Skeletal muscle satellite cell (primary cell): ENCODE measurements around the gene GFRA1.

Source experiments
- H3K27me3 ChIP-seq: 2 replicates; pipeline ENCODE4 v1.7.0; 2013; ENCODE audit warnings: low read length; ENCODE audit not compliant: control insufficient read depth, insufficient read depth
- H3K36me3 ChIP-seq: 2 replicates; pipeline ENCODE4 v1.7.0; 2013; ENCODE audit warnings: mild to moderate bottlenecking, control low read depth, low read length; ENCODE audit not compliant: insufficient read depth
- H3K4me1 ChIP-seq: 2 replicates; pipeline ENCODE4 v1.7.0; 2013; ENCODE audit warnings: low read length; ENCODE audit not compliant: control insufficient read depth, insufficient read depth
- H3K4me2 ChIP-seq: 2 replicates; pipeline ENCODE4 v1.7.0; 2013; ENCODE audit warnings: mild to moderate bottlenecking, low read length
- H3K4me3 ChIP-seq: 2 replicates; pipeline ENCODE4 v1.7.0; 2013; ENCODE audit warnings: low read length
- H3K9ac ChIP-seq: 2 replicates; pipeline ENCODE4 v1.7.0; 2013; ENCODE audit warnings: mild to moderate bottlenecking, low read depth, low read length, moderate library complexity
- H3K9me3 ChIP-seq: replicated peaks from 2 replicates; pipeline ENCODE4 v1.7.0; 2013; ENCODE audit warnings: mild to moderate bottlenecking, control low read depth, low read length

Gene GFRA1

DNA sequence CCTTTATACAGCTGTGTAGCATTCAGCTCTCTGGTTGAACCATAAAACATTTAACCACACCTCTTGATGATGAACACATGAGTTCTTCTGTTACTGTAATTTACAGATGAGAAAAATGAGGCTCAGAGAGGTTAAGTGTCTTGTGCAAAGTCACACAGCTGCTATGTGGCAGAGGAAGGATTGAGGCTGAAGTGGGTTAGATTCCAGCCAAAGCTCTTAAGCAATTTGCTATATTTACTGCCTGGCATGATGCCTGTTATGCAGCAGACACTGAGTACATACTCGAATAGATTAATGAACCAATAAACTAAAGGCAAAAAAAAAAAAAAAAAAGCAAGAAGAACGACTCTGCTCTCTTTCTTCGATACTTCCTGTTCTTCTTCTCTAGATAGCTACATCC is 35.7 kb downstream of the GFRA1 start:
- Histone ChIP-seq H3K4me2 (no peak overlapping the region), H3K4me1 (no peaks in the 10 kb centered on the region), H3K27me3 (no peaks in the 10 kb centered on the region), H3K4me3 (no peak overlapping the region), H3K9ac (no peak overlapping the region), H3K36me3 (no peaks in the 10 kb centered on the region), H3K9me3 (no peaks in the 10 kb centered on the region)

DNA sequence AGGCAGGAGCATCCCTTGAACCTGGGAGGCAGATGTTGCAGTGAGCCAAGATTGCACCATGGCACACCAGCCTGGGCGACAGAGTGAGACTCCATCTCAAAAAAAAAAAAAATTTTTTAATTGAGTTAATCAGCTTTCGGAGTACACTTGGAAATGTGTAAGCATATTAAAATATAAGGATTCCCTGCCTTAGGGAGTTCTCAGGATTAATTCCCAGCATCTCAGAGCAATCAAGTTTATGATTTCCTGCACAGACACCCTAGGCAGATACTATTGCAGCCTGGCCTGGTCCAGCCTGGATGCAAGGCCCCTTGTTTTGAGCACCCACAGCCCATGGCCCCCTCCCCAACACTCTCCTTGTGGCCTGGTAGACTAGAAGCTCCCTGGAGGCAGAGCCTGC is 39.8 kb downstream of the GFRA1 start:
- Histone ChIP-seq H3K9ac (no peak overlapping the region), H3K9me3 (no peaks in the 10 kb centered on the region), H3K27me3 (no peaks in the 10 kb centered on the region), H3K36me3 (no peaks in the 10 kb centered on the region), H3K4me1 (no peaks in the 10 kb centered on the region), H3K4me2 (no peak overlapping the region), H3K4me3 (no peak overlapping the region)

DNA sequence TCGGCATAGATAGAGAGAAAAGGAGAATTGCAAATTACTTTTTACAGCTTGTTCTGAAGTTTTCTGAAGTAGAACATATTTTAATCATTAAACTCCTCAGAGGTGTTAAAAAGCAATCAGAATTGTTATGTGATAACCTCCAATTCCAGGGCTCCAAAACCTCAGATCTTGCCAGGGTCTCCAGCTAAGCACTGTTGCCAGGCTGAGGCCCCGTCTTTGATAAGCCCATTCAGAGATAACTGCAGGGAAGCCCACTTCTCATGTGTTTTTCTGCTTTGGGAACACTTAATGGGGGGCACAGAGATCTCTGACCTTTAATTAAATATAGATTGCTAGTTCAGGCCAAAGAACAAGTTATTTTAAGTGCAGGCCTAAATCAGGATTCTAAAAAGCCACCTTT is 40.4 kb downstream of the GFRA1 start:
- Histone ChIP-seq H3K4me2 (no peak overlapping the region), H3K27me3 (no peaks in the 10 kb centered on the region), H3K36me3 (no peaks in the 10 kb centered on the region), H3K4me1 (no peaks in the 10 kb centered on the region), H3K9me3 (no peaks in the 10 kb centered on the region), H3K9ac (no peak overlapping the region), H3K4me3 (no peak overlapping the region)

DNA sequence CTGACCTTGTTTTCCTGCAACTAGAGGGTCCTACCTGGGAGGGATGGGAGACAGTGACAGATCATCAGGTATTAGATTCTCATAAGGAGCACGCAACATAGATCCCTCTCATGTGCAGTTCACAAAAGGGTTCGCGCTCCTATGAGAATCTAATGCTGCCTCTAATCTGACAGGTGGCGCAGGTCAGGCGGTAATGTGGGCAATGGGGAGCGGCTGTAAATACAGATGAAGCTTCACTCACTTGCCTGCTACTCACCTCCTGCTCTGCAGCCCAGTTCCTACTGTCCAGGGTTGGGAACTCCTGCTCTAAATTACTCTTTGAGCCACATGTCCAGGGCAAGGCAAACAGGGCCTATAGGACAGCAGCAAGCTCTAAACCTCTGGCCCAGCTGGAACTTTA is 46.2 kb downstream of the GFRA1 start:
- H3K4me3 ChIP-seq, result no peak overlapping the region
- no peak overlapping the region for H3K9ac ChIP-seq
- H3K4me1 ChIP-seq, result peaks cover 9% of the 10 kb centered on the region
- H3K9me3 ChIP-seq, result no peaks in the 10 kb centered on the region
- H3K4me2 ChIP-seq, result no peak overlapping the region
- H3K36me3 ChIP-seq, result no peaks in the 10 kb centered on the region
- H3K27me3 ChIP-seq, result no peaks in the 10 kb centered on the region

DNA sequence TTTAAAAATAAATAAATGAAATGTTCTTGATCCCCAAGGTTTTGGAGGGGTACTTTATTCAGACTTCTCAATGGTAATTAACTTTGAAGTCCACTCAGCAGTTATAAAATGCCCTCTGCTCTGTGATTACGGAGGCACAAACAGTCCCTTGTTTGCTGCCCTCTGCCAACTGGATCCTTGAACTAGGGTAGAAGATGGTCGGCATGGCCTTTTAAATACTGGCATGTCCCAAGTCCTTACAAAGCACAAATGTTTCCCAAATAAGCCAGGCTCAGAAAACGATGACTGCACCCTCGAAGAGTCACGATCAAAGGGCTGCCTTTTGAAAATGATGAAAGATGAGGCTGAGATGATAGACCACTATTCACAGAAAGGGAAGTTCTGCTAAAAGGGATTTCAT is 47.0 kb downstream of the GFRA1 start:
- no peak overlapping the region for H3K4me2 ChIP-seq
- H3K4me3 ChIP-seq, result no peak overlapping the region
- no peaks in the 10 kb centered on the region for H3K27me3 ChIP-seq
- H3K36me3 ChIP-seq, result no peaks in the 10 kb centered on the region
- H3K4me1 ChIP-seq, result peaks cover 9% of the 10 kb centered on the region
- H3K9me3 ChIP-seq, result no peaks in the 10 kb centered on the region
- no peak overlapping the region for H3K9ac ChIP-seq

DNA sequence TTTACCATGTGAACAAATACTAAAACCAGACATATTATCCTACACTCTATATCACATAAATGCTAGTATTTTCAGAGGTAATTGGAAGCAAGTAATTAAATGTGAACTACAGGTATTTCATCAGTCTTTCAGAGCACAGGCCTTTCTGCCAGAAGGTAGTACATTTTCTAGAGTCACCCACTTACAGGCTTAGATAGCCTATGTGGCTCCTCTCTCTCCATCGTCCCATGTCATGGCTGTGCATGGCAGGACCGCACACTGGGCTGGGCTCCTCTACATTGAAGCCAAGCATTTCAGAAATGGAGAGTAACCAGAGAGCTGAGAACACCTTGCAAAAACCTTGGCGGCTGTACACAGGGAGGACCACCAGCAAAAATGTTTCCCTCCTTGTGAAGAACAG is 49.7 kb downstream of the GFRA1 start:
- H3K27me3 ChIP-seq, result no peaks in the 10 kb centered on the region
- no peak overlapping the region for H3K4me3 ChIP-seq
- H3K4me2 ChIP-seq, result no peak overlapping the region
- no peaks in the 10 kb centered on the region for H3K9me3 ChIP-seq
- H3K9ac ChIP-seq, result no peak overlapping the region
- peaks cover 9% of the 10 kb centered on the region for H3K4me1 ChIP-seq
- no peaks in the 10 kb centered on the region for H3K36me3 ChIP-seq

DNA sequence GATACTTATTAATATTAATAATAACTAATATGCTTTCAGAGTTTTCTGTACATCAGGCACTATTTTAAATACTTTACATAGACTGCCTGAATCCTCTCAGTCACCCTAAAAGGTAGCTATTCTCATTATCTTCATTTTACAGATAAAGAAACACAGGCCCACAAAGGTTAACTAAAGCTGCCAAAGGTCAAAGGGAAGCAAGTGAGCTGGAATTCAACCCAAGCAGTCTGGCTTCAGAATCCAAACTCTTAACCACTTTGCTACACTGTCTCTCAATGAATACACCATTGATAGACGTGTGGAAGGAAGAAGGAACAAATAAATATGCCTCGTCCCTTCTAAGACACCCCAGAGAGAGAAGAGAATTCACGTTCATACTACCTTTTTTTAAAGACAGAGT is 52.0 kb downstream of the GFRA1 start:
- H3K9ac ChIP-seq, result no peak overlapping the region

DNA sequence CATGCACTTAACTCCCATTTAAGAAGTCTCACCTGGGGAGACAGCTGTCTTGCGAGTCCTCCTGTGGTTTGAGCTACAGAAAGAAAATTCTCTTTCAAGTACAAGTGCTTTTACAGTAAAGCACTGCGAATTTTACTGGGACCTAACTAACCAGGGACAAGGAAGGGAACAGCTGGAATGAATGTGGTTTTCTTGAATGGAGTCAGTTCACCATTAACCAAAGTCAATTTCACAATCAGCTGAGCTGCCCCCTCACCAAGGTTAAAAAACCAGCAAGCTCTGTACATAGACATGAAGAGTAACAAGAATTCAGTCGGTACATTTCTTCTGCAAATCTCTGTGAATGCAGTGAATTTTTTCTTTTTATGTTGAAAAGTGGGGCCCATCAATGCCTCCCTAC is 56.3 kb downstream of the GFRA1 start:
- Histone ChIP-seq H3K9me3 (no peaks in the 10 kb centered on the region), H3K36me3 (no peaks in the 10 kb centered on the region), H3K9ac (no peak overlapping the region), H3K4me3 (no peak overlapping the region), H3K4me2 (no peak overlapping the region), H3K27me3 (no peaks in the 10 kb centered on the region), H3K4me1 (peaks cover 12% of the 10 kb centered on the region)

More for the DNA sequence above, 52.0 kb downstream of the GFRA1 start:
- Histone ChIP-seq H3K4me2 (no peak overlapping the region), H3K4me1 (peaks cover 9% of the 10 kb centered on the region), H3K27me3 (no peaks in the 10 kb centered on the region), H3K9me3 (no peaks in the 10 kb centered on the region), H3K36me3 (no peaks in the 10 kb centered on the region), H3K4me3 (no peak overlapping the region)

DNA sequence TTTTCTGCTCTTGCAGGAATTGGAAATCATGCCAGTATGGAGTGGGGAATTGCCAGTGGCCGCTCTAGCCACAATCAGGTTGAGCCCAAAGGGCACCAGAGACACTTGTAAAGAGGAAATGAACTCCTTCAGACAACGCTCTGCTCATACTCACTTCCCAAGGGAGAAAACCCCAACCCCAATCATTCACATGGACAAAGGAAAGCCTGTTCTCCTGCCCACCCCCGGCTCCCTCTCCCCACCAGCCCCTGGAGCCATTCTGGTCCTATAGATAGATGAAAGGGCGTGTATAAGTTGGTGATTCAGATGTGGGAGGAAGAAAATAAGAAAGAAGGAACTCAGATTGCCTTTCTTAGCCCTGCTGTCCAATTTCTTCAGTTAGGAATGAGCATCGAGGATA is 57.4 kb downstream of the GFRA1 start:
- H3K36me3 ChIP-seq, result no peaks in the 10 kb centered on the region
- H3K4me2 ChIP-seq, result no peak overlapping the region
- H3K27me3 ChIP-seq, result no peaks in the 10 kb centered on the region
- H3K4me3 ChIP-seq, result no peak overlapping the region
- H3K4me1 ChIP-seq, result peaks cover 22% of the 10 kb centered on the region
- no peak overlapping the region for H3K9ac ChIP-seq
- no peaks in the 10 kb centered on the region for H3K9me3 ChIP-seq

DNA sequence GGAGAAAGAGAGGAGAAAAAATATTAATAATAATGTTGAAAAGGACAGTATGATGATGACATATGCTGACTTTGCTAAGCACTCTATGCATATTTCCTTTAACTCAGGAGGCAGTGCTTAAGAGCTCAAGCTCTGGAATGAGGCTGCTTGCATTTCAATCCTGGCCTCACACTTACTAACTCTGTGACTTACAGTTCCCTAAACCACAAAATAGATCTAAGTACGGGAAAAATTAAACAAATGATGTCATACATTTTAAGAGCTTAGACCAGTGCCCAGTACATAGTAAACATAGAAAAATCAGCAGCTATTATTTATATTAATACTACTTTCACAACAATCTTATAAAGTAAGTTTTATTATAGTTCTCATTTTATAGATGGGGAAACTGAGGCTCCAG is 61.3 kb downstream of the GFRA1 start:
- H3K9me3 ChIP-seq, result no peaks in the 10 kb centered on the region
- peak overlapping the region; percentile 1 for H3K9ac ChIP-seq
- H3K36me3 ChIP-seq, result no peaks in the 10 kb centered on the region
- H3K4me1 ChIP-seq, result peaks cover 24% of the 10 kb centered on the region
- H3K4me3 ChIP-seq, result no peak overlapping the region
- H3K4me2 ChIP-seq, result peak overlapping the region; percentile 11
- no peaks in the 10 kb centered on the region for H3K27me3 ChIP-seq

DNA sequence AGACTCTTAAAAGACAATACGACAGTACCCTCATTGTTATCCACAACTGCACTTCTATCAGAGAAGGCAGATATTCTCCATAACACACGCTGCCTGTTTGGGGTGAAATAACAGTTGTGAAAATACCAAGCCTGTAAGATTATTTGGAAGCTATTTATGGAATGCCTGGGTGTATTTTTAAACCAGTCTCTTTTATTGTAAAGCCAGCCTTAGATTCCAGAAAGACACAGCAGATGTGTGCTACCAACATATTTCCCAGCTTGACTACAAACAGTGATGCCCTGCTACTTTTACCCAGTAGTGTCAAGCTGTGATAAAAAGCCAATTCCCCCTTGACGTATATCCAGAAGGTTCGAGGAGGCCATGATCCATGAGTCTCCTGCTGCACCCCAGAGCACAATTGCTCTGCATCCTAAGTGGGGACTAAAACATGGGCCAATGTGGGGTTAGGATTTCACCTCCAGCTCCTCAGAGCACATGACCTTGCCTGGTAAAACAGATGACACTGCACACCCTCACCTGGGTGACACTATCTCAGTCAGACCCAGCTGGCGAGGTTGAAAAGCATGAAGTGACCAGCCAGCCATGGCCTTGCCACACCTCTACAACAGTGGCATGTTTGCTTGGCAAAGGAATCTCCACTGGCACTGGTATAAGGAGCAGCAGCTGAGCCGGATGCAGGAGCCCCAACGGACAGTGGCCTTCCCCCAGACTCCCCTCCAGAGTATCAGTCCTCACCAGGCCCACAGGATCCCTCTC is 62.2 kb downstream of the GFRA1 start:
- Histone ChIP-seq H3K4me3 (no peak overlapping the region), H3K27me3 (no peaks in the 10 kb centered on the region), H3K4me1 (peaks cover 24% of the 10 kb centered on the region), H3K4me2 (peak overlapping the region; percentile 11), H3K9ac (peak overlapping the region; percentile 1), H3K9me3 (no peaks in the 10 kb centered on the region), H3K36me3 (no peaks in the 10 kb centered on the region)

DNA sequence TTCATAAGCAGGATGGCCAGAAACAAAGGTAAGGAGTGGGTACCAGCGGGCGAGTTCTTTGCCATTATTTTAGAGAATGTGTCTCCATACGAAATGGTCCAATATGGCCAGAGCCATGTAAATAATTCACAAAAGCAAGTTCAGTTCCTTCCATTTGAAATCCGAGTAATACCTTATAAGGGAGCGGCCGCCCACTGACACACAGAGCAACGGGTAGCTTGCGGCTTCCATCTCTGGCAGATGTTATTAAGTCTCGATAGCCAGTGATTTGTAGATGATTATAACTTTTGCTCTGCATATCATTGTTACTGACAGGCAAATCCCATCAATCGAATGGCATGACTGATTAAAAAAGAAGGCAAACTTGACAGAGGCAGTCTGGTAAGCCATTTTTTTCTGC is 63.2 kb downstream of the GFRA1 start:
- H3K27me3 ChIP-seq, result no peaks in the 10 kb centered on the region
- no peak overlapping the region for H3K9ac ChIP-seq
- H3K36me3 ChIP-seq, result no peaks in the 10 kb centered on the region
- H3K4me1 ChIP-seq, result peaks cover 24% of the 10 kb centered on the region
- H3K4me3 ChIP-seq, result no peak overlapping the region
- no peak overlapping the region for H3K4me2 ChIP-seq
- H3K9me3 ChIP-seq, result no peaks in the 10 kb centered on the region
